Epidermal melanocyte (primary cell): ENCODE measurements around the gene APOC3.
A peak's percentile ranks its signal among the peaks of the same experiment; 100 is the strongest.

Experiments used
- DNase-seq: peaks from one replicate; pipeline ENCODE4 v3.0.0; 2011; ENCODE audit warnings: low spot score; ENCODE audit not compliant: insufficient read length

APOC3 gene

GRCh38 chr11:116847612-116848011 is 17.9 kb downstream of the APOC3 start:
- DNase-seq: no peak

GRCh38 chr11:116849060-116849459 is 19.4 kb downstream of the APOC3 start:
- DNase-seq: no peak

- no peak for DNase-seq
These were observed 19.8 kb downstream of the APOC3 start for GRCh38 chr11:116849486-116849885.

GRCh38 chr11:116851626-116852025 is 21.9 kb downstream of the APOC3 start:
- no peak for DNase-seq

GRCh38 chr11:116852261-116853031 is 22.7 kb downstream of the APOC3 start:
- DNase-seq: no peak

GRCh38 chr11:116853461-116854073 is 23.9 kb downstream of the APOC3 start:
- peak; percentile 45 for DNase-seq

- DNase-seq: no peak
These were observed 25.7 kb downstream of the APOC3 start for GRCh38 chr11:116855413-116855812.

GRCh38 chr11:116856423-116856822 is 26.7 kb downstream of the APOC3 start:
- DNase-seq: no peak

- DNase-seq: no peak
These were observed 27.6 kb downstream of the APOC3 start for GRCh38 chr11:116857316-116857715.

GRCh38 chr11:116857936-116858335 is 28.2 kb downstream of the APOC3 start:
- no peak for DNase-seq

GRCh38 chr11:116859175-116859574 is 29.5 kb downstream of the APOC3 start:
- no peak for DNase-seq

- DNase-seq: no peak
These were observed 30.6 kb downstream of the APOC3 start for GRCh38 chr11:116860303-116860702.

GRCh38 chr11:116861539-116861938 is 31.8 kb downstream of the APOC3 start:
- DNase-seq: no peak

GRCh38 chr11:116862185-116862584 is 32.5 kb downstream of the APOC3 start:
- DNase-seq: no peak

- DNase-seq: no peak
These were observed 33.2 kb downstream of the APOC3 start for GRCh38 chr11:116862951-116863350.

GRCh38 chr11:116864531-116864930 is 34.8 kb downstream of the APOC3 start:
- DNase-seq: no peak

- peak; percentile 38 for DNase-seq
These were observed 36.0 kb downstream of the APOC3 start for GRCh38 chr11:116865696-116866095.

GRCh38 chr11:116866804-116867455 is 37.2 kb downstream of the APOC3 start:
- no peak for DNase-seq

- no peak for DNase-seq
These were observed 37.9 kb downstream of the APOC3 start for GRCh38 chr11:116867619-116868018.

GRCh38 chr11:116868066-116868465 is 38.4 kb downstream of the APOC3 start:
- no peak for DNase-seq

GRCh38 chr11:116869610-116870009 is 39.9 kb downstream of the APOC3 start:
- no peak for DNase-seq

GRCh38 chr11:116870054-116870453 is 40.3 kb downstream of the APOC3 start:
- DNase-seq: no peak

GRCh38 chr11:116871248-116871647 is 41.5 kb downstream of the APOC3 start:
- no peak for DNase-seq
